Measurements from ENCODE around the gene PCNT.
"Not testable (repeated sequence)": the region's sequence is repeated elsewhere in the genome, so short reads cannot be mapped to it uniquely, and the experiment has no call there.

Gene PCNT

DNA sequence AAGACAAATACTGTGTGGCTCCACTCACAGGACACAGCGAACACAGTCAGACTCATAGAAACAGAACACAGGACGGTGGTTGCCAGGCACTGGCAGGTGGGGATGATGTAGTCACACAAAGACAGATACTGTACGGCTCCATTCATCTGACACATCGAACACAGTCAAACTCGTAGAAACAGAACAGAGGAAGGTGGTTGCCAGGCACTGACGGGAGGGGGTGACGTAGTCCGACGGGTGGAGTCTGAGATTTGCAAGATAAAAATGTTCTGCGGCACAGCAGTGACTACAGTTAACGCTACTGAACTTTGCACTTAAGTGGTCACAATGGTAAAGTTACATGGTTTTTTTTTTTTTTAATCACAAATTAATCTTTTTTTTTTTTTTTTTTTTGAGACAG is 19.0 kb upstream of the PCNT start:
- Histone ChIP-seq H3K36me3 (replicated peaks; ENCODE audit: low read depth, low read length) (peaks cover 4% of the 10 kb centered on the region), H4K20me1 (ENCODE audit: insufficient read depth, low read length) (no peaks in the 10 kb centered on the region), H3K9me3 (ENCODE audit: insufficient read depth, low read length) (no peaks in the 10 kb centered on the region), H3K27ac (ENCODE audit: low read length) (no peak overlapping the region), H3K27me3 (ENCODE audit: low read depth, low read length) (no peaks in the 10 kb centered on the region), H3K4me3 (ENCODE audit: low read length) (no peak overlapping the region), H3K79me2 (ENCODE audit: low read length) (no peaks in the 10 kb centered on the region), H3K9ac (ENCODE audit: low read length) (no peak overlapping the region), H3K4me2 (ENCODE audit: low read length) (no peak overlapping the region), H2AFZ (ENCODE audit: low read depth, low read length) (no peak overlapping the region), H3K4me1 (ENCODE audit: low read length) (no peaks in the 10 kb centered on the region)
- TF ChIP-seq, protein P1, sequence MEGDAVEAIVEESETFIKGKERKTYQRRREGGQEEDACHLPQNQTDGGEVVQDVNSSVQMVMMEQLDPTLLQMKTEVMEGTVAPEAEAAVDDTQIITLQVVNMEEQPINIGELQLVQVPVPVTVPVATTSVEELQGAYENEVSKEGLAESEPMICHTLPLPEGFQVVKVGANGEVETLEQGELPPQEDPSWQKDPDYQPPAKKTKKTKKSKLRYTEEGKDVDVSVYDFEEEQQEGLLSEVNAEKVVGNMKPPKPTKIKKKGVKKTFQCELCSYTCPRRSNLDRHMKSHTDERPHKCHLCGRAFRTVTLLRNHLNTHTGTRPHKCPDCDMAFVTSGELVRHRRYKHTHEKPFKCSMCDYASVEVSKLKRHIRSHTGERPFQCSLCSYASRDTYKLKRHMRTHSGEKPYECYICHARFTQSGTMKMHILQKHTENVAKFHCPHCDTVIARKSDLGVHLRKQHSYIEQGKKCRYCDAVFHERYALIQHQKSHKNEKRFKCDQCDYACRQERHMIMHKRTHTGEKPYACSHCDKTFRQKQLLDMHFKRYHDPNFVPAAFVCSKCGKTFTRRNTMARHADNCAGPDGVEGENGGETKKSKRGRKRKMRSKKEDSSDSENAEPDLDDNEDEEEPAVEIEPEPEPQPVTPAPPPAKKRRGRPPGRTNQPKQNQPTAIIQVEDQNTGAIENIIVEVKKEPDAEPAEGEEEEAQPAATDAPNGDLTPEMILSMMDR (IDR thresholded peaks at IDR 0.05; ENCODE audit: low read depth, low read length): no peak
- TF ChIP-seq EZH2phosphoT487 (IDR thresholded peaks at IDR 0.05; ENCODE audit: low read depth): no peak

DNA sequence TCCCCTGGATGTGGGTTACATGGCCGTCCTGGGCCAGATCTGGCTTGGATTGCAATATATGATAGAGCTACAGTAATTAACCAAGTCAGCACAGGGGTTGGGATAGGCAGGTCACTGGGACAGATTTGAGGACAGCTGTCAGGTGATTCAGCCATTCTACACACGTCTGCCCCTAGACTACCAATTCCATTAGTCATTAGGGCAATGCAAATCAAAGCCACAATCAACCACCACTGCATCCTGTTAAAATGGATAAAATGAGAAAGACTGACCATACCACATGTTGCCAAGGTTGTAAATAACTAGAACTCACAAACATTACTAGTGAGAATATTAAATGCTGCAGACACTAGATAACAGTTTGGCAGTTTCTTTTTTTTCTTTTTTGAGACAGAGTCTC is 16.3 kb upstream of the PCNT start:
- TF ChIP-seq, protein P1 (IDR thresholded peaks at IDR 0.05; ENCODE audit: low read depth, low read length): no peak
- TF ChIP-seq EZH2phosphoT487 (IDR thresholded peaks at IDR 0.05; ENCODE audit: low read depth): no peak
- Histone ChIP-seq H3K36me3 (replicated peaks; ENCODE audit: low read depth, low read length) (peaks cover 4% of the 10 kb centered on the region), H3K9ac (ENCODE audit: low read length) (no peak overlapping the region), H3K27ac (ENCODE audit: low read length) (no peak overlapping the region), H3K4me3 (ENCODE audit: low read length) (no peak overlapping the region), H4K20me1 (ENCODE audit: insufficient read depth, low read length) (no peaks in the 10 kb centered on the region), H3K27me3 (ENCODE audit: low read depth, low read length) (no peaks in the 10 kb centered on the region), H3K4me2 (ENCODE audit: low read length) (no peak overlapping the region), H3K9me3 (ENCODE audit: insufficient read depth, low read length) (no peaks in the 10 kb centered on the region), H3K4me1 (ENCODE audit: low read length) (no peaks in the 10 kb centered on the region), H3K79me2 (ENCODE audit: low read length) (no peaks in the 10 kb centered on the region), H2AFZ (ENCODE audit: low read depth, low read length) (no peak overlapping the region)

DNA sequence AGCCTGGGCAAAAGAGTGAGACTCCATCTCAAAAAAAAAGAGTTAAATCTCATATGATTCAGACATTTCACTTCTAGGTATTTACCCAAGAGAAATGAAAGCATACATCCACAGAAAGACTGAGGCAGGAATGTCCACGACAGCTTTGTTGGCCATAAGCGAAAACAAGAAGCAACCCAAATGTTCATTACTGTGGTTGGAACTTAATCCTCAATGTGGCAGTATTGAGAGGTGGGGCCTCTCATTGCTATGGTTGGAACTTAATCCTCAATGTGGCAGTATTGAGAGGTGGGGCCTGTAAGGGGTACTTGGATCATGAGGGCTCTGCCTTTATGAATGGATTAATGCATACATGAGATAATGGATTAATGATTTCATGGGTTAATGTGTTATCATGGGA is 15.5 kb upstream of the PCNT start:
- H3K27me3 ChIP-seq (ENCODE audit: low read depth, low read length): no peaks in the 10 kb centered on the region
- no peak overlapping the region for H3K27ac ChIP-seq (ENCODE audit: low read length)
- H3K36me3 ChIP-seq (replicated peaks; ENCODE audit: low read depth, low read length): peaks cover 4% of the 10 kb centered on the region
- no peak overlapping the region for H3K4me2 ChIP-seq (ENCODE audit: low read length)
- no peak overlapping the region for H3K4me3 ChIP-seq (ENCODE audit: low read length)
- no peaks in the 10 kb centered on the region for H3K4me1 ChIP-seq (ENCODE audit: low read length)
- no peaks in the 10 kb centered on the region for H3K79me2 ChIP-seq (ENCODE audit: low read length)
- no peaks in the 10 kb centered on the region for H4K20me1 ChIP-seq (ENCODE audit: insufficient read depth, low read length)
- TF ChIP-seq, protein P1 (IDR thresholded peaks at IDR 0.05; ENCODE audit: low read depth, low read length): no peak
- no peak for TF ChIP-seq EZH2phosphoT487 (IDR thresholded peaks at IDR 0.05; ENCODE audit: low read depth)
- H2AFZ ChIP-seq (ENCODE audit: low read depth, low read length): no peak overlapping the region
- no peaks in the 10 kb centered on the region for H3K9me3 ChIP-seq (ENCODE audit: insufficient read depth, low read length)
- H3K9ac ChIP-seq (ENCODE audit: low read length): no peak overlapping the region

DNA sequence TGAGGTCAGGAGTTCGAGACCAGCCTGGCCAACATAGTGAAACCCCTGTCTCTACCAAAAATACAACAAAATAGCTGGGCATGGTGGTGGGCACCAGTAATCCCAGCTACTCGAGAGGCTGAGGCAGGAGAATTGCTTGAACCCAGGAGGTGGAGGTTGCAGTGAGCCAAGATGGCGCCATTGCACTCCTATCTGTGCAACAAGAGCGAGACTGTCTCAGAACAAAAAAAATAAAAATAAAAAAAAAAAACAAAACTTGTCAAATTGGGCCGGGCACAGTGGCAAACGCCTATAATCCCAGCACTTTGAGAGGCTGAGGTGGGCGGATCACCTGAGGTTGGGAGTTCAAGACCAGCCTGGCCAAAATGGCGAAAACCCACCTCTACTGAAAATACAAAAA is 13.7 kb upstream of the PCNT start:
- H2AFZ ChIP-seq (ENCODE audit: low read depth, low read length); H3K36me3 ChIP-seq (replicated peaks; ENCODE audit: low read depth, low read length); H3K27ac ChIP-seq (ENCODE audit: low read length): not testable (repeated sequence)

DNA sequence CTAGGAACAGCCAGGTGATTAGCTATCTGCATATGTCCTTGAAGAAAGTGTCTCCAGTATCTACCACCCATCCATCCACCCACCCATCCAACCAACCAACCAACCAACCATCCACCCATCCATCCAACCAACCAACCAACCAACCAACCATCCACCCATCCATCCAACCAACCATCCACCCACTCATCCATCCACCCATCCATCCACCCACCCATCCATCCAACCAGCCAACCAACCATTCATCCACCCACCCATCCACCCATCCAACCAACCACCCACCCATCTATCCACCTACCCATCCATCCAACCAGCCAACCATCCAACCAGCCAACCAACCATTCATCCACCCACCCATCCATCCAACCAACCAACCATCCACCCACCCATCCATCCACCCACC is 12.4 kb upstream of the PCNT start:
- no peaks in the 10 kb centered on the region for H3K4me1 ChIP-seq (ENCODE audit: low read length)
- H3K9ac ChIP-seq (ENCODE audit: low read length): no peak overlapping the region
- TF ChIP-seq EZH2phosphoT487 (IDR thresholded peaks at IDR 0.05; ENCODE audit: low read depth): no peak
- TF ChIP-seq, protein P1 (IDR thresholded peaks at IDR 0.05; ENCODE audit: low read depth, low read length): no peak
- no peaks in the 10 kb centered on the region for H3K79me2 ChIP-seq (ENCODE audit: low read length)
- no peak overlapping the region for H3K4me3 ChIP-seq (ENCODE audit: low read length)
- no peaks in the 10 kb centered on the region for H3K9me3 ChIP-seq (ENCODE audit: insufficient read depth, low read length)
- H2AFZ ChIP-seq (ENCODE audit: low read depth, low read length): no peak overlapping the region
- H3K36me3 ChIP-seq (replicated peaks; ENCODE audit: low read depth, low read length): no peaks in the 10 kb centered on the region
- H3K27me3 ChIP-seq (ENCODE audit: low read depth, low read length): no peaks in the 10 kb centered on the region
- H3K27ac ChIP-seq (ENCODE audit: low read length): no peak overlapping the region
- no peaks in the 10 kb centered on the region for H4K20me1 ChIP-seq (ENCODE audit: insufficient read depth, low read length)
- no peak overlapping the region for H3K4me2 ChIP-seq (ENCODE audit: low read length)

More for the DNA sequence above, 13.7 kb upstream of the PCNT start:
- not testable (repeated sequence) for H3K9me3 ChIP-seq (ENCODE audit: insufficient read depth, low read length); H3K4me3 ChIP-seq (ENCODE audit: low read length); H4K20me1 ChIP-seq (ENCODE audit: insufficient read depth, low read length); H3K27me3 ChIP-seq (ENCODE audit: low read depth, low read length); H3K4me2 ChIP-seq (ENCODE audit: low read length); H3K79me2 ChIP-seq (ENCODE audit: low read length); H3K9ac ChIP-seq (ENCODE audit: low read length); H3K4me1 ChIP-seq (ENCODE audit: low read length)

All from OCI-LY3 (cell line).